Fibroblast of lung (primary cell): ENCODE results near the gene ATP6V0E1. TPM values are rescaled to one million over a fixed set of nuclear protein-coding genes. Genes with fewer than 3 reads are reported as not detected.
A peak's percentile ranks its signal among the peaks of the same experiment; 100 is the strongest.

ENCODE experiments used
- DNase-seq, 2 donors: peaks; one replicate each; pipeline versions ENCODE4 v3.0.0 to v3.0.0-alpha.2; 2010; ENCODE audit warnings: low read depth in 2 of 2
- H2AFZ ChIP-seq: 2 replicates; pipeline ENCODE4 v1.5.1; 2012; ENCODE audit warnings: low read length, control low read depth, inconsistent platforms
- H3K27ac ChIP-seq: 2 replicates; pipeline ENCODE4 v1.5.1; 2011; ENCODE audit warnings: low read length, control low read depth; ENCODE audit not compliant: insufficient read depth
- H3K27me3 ChIP-seq: 2 replicates; pipeline ENCODE4 v1.5.1; 2011; ENCODE audit warnings: mild to moderate bottlenecking, low read length; ENCODE audit not compliant: control insufficient read depth, insufficient read depth
- H3K36me3 ChIP-seq: 2 replicates; pipeline ENCODE4 v1.5.1; 2011; ENCODE audit warnings: low read length; ENCODE audit not compliant: control insufficient read depth, insufficient read depth
- H3K4me1 ChIP-seq: 2 replicates; pipeline ENCODE4 v1.5.1; 2011; ENCODE audit warnings: low read length; ENCODE audit not compliant: control insufficient read depth, insufficient read depth; ENCODE audit errors: extremely low read depth
- H3K4me2 ChIP-seq: 2 replicates; pipeline ENCODE4 v1.5.1; 2011; ENCODE audit warnings: low read length, control low read depth; ENCODE audit not compliant: insufficient read depth; ENCODE audit errors: extremely low read depth
- H3K4me3 ChIP-seq, 4 experiments: fragments of 200-600 bp in 1 of 4; sonication (generic) in 1 of 4; replicated peaks in 1 of 4; 2 replicates each; pipeline ENCODE4 v1.5.1; 2011 to 2016; ENCODE audit warnings: low read length in 4 of 4, low read depth in 3 of 4, mild to moderate bottlenecking in 3 of 4, control low read depth in 2 of 4, inconsistent platforms in 1 of 4, mixed read lengths in 1 of 4; ENCODE audit not compliant: insufficient read depth in 1 of 4; ENCODE audit errors: control extremely low read depth in 1 of 4
- H3K79me2 ChIP-seq: 2 replicates; pipeline ENCODE4 v1.5.1; 2012; ENCODE audit warnings: mild to moderate bottlenecking, low read length, inconsistent platforms; ENCODE audit not compliant: control insufficient read depth, insufficient read depth
- H3K9ac ChIP-seq: 2 replicates; pipeline ENCODE4 v1.5.1; 2011; ENCODE audit warnings: mild to moderate bottlenecking, low read length, control low read depth; ENCODE audit not compliant: insufficient read depth
- H3K9me3 ChIP-seq: 2 replicates; pipeline ENCODE4 v1.5.1; 2012; ENCODE audit warnings: low read depth, low read length; ENCODE audit not compliant: control insufficient read depth, insufficient read depth
- H4K20me1 ChIP-seq: 2 replicates; pipeline ENCODE4 v1.5.1; 2011; ENCODE audit warnings: low read length; ENCODE audit not compliant: control insufficient read depth, insufficient read depth; ENCODE audit errors: extremely low read depth
- EZH2 ChIP-seq: IDR thresholded peaks from 2 replicates; pipeline ENCODE4 v1.5.1; 2012; ENCODE audit warnings: low read length, control low read depth, mild to moderate bottlenecking; ENCODE audit errors: missing control alignments
- polyA plus RNA-seq, 2 donors: library from polyadenylated mRNA; depleted of rRNA in 1 of 2; stranded (reverse) in 1 of 2; unstranded in 1 of 2; fragments of >200 nt; gene quantifications; 2 replicates each; pipeline ENCODE4 v1.2.1, GENCODE V29; 2011 to 2012; ENCODE audit warnings: missing spikeins in 1 of 2
- total RNA-seq: library from RNA; depleted of rRNA; stranded (reverse); fragments of >200 nt; gene quantifications from 2 replicates; pipeline ENCODE4 v1.2.1, GENCODE V29; 2014
- TF ChIP-seq, protein P1 (sequence below), 2 donors: IDR thresholded peaks in 1 of 2; conservative IDR thresholded peaks in 1 of 2; 1 replicate in 1 of 2; 2 replicates in 1 of 2; pipeline ENCODE4 v1.5.1; 2011 to 2012; ENCODE audit warnings: low read length in 2 of 2, control low read depth in 1 of 2, inconsistent platforms in 1 of 2, low read depth in 1 of 2, mild to moderate bottlenecking in 1 of 2

The ATP6V0E1 gene
- total and polyA plus RNA-seq, 2 donors (not counting 1 experiment from before 2014, with no cell fraction given), result 377 to 635 TPM

DNA sequence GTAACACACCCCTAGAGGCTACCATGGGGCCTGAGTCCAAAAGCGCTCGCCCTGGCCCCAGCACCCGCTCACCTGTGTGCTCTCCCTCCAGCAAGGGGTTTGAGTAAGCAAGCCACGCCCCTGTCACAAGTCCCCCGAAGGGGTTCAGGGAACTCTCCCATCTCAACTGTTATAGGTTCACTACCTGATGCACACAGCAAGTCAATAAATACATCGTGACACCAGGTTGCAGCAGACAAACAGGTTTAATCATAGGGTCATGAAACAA lies 64.2 kb downstream of the ATP6V0E1 start:
- no peak for TF ChIP-seq EZH2
- TF ChIP-seq, protein P1, sequence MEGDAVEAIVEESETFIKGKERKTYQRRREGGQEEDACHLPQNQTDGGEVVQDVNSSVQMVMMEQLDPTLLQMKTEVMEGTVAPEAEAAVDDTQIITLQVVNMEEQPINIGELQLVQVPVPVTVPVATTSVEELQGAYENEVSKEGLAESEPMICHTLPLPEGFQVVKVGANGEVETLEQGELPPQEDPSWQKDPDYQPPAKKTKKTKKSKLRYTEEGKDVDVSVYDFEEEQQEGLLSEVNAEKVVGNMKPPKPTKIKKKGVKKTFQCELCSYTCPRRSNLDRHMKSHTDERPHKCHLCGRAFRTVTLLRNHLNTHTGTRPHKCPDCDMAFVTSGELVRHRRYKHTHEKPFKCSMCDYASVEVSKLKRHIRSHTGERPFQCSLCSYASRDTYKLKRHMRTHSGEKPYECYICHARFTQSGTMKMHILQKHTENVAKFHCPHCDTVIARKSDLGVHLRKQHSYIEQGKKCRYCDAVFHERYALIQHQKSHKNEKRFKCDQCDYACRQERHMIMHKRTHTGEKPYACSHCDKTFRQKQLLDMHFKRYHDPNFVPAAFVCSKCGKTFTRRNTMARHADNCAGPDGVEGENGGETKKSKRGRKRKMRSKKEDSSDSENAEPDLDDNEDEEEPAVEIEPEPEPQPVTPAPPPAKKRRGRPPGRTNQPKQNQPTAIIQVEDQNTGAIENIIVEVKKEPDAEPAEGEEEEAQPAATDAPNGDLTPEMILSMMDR (conservative IDR thresholded peaks at IDR 0.05 in 1 of 2, IDR thresholded peaks at IDR 0.05 in 1 of 2; ENCODE audit: low read depth in 1 of 2, low read length in 2 of 2), result no peak
- Histone ChIP-seq H3K9me3 (no peaks in the 10 kb centered on the region), H3K27ac (no peak overlapping the region), H3K9ac (no peak overlapping the region), H3K27me3 (no peaks in the 10 kb centered on the region), H3K4me1 (peaks cover 12% of the 10 kb centered on the region), H3K4me3 (no peak overlapping the region), H3K36me3 (no peaks in the 10 kb centered on the region), H3K79me2 (no peaks in the 10 kb centered on the region), H3K4me2 (no peak overlapping the region), H4K20me1 (no peaks in the 10 kb centered on the region), H2AFZ (no peak overlapping the region)
- DNase-seq, result no peak

DNA sequence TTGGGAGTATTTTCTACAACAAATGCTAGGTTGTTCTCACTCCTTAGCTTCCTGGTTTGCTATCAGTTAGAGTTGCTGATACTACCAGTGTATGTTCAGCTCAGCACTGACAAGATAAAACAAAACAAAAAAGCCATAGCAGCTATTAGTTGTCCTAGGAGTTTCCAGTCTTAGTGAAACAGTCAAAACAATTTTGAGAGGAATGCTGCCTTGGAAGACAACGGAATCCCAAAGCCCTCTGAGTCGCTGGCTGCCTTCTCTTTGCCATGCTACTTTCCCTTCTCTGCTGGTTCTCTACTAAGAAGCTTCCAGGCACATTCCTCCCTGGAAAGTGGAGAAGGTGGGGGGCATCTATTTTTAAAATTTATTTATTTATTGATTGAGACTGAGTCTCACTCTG lies 67.2 kb downstream of the ATP6V0E1 start:
- TF ChIP-seq, protein P1 (conservative IDR thresholded peaks at IDR 0.05 in 1 of 2, IDR thresholded peaks at IDR 0.05 in 1 of 2; ENCODE audit: low read depth in 1 of 2, low read length in 2 of 2), result no peak
- TF ChIP-seq EZH2, result no peak
- Histone ChIP-seq H2AFZ (peak overlapping the region; percentile 0), H3K36me3 (no peaks in the 10 kb centered on the region), H3K79me2 (no peaks in the 10 kb centered on the region), H3K27me3 (no peaks in the 10 kb centered on the region), H3K27ac (peak overlapping the region; percentile 11), H3K9me3 (no peaks in the 10 kb centered on the region), H3K4me2 (peak overlapping the region; percentile 62), H3K9ac (no peak overlapping the region), H3K4me1 (peaks cover 14% of the 10 kb centered on the region), H4K20me1 (no peaks in the 10 kb centered on the region), H3K4me3 (no peak overlapping the region)
- DNase-seq, result no peak

DNA sequence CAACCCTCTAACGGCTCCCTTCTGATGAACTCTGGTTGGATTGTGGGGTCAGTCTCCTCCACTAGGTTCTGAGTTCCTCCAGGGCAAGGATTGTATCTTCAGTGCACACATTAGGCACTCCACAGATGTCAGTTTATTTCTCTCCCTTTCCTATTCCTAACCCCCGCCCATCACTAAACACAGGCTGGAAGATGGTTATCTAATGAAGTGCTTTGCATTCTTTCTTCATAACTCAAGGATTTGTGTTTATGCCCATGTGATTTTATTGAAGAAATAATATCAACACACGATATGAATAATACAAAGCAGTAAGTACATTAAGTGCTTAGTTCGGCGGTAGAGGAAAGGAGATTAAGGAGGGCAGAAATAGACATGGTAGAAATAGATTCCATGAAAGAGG lies 68.2 kb downstream of the ATP6V0E1 start:
- no peak overlapping the region for H3K9ac ChIP-seq
- no peaks in the 10 kb centered on the region for H3K79me2 ChIP-seq
- no peak overlapping the region for H2AFZ ChIP-seq
- TF ChIP-seq, protein P1 (conservative IDR thresholded peaks at IDR 0.05 in 1 of 2, IDR thresholded peaks at IDR 0.05 in 1 of 2; ENCODE audit: low read depth in 1 of 2, low read length in 2 of 2), result no peak
- TF ChIP-seq EZH2, result no peak
- H3K27me3 ChIP-seq, result no peaks in the 10 kb centered on the region
- H3K4me1 ChIP-seq, result peaks cover 14% of the 10 kb centered on the region
- peak; percentile 44 to 70 for DNase-seq
- no peaks in the 10 kb centered on the region for H3K9me3 ChIP-seq
- H3K27ac ChIP-seq, result peak overlapping the region; percentile 23
- no peaks in the 10 kb centered on the region for H3K36me3 ChIP-seq
- peak overlapping the region; percentile 9 for H3K4me2 ChIP-seq
- H3K4me3 ChIP-seq, result no peak overlapping the region
- H4K20me1 ChIP-seq, result no peaks in the 10 kb centered on the region
